Measurements from ENCODE around the gene USP1.
A peak's percentile ranks its signal among the peaks of the same experiment; 100 is the strongest.

Gene USP1

DNA sequence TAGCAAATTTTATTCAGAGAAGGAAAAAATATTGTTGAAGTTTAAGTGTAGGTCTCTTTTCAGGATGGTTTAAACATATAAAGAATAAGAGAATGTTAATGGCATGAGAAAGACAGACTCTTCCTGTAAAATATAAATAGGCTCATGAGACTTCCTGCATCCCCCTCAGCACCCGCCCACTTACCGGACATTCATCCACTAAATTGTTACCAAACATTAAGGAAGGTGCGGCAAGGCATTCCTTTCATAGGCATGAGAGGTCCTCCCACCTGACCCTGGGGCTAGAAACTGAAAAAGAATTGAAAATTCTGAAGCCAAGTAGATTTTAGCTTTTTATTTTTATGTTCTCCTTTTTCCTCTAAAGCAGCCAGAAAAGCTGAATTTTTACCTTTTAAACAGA lies 10.6 kb upstream of the USP1 start:
- DNase-seq (ENCODE audit: extremely low spot score, insufficient read length, low read depth) (no peak), FAIRE-seq (peak; percentile 35)

DNA sequence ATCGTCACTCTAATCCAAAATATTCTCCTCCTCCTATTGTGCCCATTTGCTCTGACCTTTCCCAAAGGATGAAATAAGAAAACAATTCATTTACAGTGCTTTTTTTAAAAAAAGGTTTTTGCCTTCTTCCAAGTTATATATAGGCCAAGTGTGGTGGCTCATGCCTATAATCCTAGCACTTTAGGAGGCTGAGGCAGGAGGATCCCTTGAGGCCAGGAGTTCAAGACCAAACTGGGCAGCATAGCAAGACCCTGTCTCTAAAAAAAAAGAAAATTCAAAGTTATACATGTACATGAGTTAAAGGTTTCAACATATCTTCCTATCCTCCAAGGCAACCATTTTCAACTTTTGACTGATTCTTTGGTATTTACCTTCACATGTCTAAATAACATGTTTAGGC lies 10.1 kb upstream of the USP1 start:
- FAIRE-seq (no peak), DNase-seq (ENCODE audit: extremely low spot score, insufficient read length, low read depth) (no peak)

GRCh38 chr1:62428351-62428750 lies 8.5 kb upstream of the USP1 start:
- no peak for FAIRE-seq
- no peak for DNase-seq (ENCODE audit: extremely low spot score, insufficient read length, low read depth)

- DNase-seq (ENCODE audit: extremely low spot score, insufficient read length, low read depth) (no peak), FAIRE-seq (no peak)
Observed at GRCh38 chr1:62429581-62429980, 7.3 kb upstream of the USP1 start.

GRCh38 chr1:62433861-62434617 lies 2.8 kb upstream of the USP1 start:
- no peak for FAIRE-seq
- DNase-seq (ENCODE audit: extremely low spot score, insufficient read length, low read depth): no peak

GRCh38 chr1:62434618-62435001 lies 2.2 kb upstream of the USP1 start:
- FAIRE-seq (no peak), DNase-seq (ENCODE audit: extremely low spot score, insufficient read length, low read depth) (no peak)

DNA sequence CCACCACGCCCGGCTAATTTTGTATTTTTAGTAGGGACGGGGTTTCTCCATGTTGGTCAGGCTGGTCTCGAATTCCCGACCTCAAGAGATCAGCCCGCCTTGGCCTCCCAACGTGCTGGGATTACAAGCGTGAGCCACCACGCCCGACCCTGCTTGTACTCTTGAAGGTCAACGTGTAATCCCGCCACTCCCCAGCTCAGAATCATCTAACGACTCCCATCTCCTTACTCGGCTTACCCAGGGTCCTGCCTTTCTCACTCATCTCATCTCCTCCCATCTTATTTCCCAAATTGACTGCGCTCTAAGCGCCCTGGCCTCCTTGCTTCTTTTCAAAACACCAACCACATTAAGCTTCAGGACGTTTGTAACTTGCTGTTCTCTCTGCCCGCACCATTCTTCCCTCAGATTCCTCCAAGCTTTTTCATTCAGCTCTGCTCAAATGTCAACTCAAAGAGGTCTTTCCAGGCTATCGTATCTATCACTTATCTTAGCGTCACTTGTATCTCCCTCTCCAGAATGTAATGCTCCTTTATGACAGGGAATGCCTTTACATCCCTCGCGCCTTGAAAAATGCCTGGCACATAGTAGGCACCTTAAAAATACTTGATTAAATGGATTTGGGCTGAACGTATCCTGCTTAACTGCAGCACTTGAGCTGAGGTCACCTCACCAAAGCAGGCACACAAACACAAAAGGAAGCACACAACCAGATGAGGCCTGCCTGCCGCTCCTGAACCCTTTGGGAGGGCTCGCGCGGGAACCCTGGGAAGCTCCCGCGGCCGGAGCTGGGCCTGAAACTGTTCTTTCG lies 1.4 kb upstream of the USP1 start:
- DNase-seq (ENCODE audit: extremely low spot score, insufficient read length, low read depth) (peak; percentile 8), FAIRE-seq (no peak)

- no peak for FAIRE-seq
- no peak for DNase-seq (ENCODE audit: extremely low spot score, insufficient read length, low read depth)
Observed at GRCh38 chr1:62436039-62436465, 797 bp upstream of the USP1 start.

DNA sequence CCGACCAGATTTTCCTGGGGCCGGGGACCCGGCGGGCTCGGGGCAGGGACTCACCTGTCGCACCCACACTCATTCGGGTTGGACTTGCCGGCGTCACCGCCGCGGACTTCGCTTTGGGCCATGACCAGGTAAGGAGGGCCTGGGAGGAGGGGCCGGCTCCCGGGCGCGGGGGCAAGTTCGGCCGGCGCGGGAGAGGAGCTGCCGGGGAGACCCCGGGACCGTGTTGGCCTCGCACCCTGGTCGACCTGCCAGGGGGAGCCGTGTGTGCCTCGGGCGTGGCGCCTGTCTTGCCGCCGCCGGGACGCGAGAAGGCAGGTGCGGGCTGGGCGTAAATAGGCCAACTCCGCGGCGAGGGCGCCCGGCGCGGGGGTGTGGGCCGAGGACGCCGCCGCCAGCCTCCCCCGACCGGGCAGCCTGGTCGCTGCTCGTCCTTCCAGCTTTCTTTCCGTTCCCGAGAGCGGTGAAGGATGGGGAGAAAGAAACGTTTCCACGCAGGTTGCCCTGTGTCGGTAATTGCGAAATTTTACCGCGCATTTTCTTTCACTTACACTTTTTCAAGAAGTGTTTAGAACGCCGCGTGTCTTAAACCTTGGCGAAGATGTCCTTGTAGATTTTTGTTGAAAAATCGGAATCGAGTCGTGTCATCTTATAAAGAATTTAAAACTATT lies 558 bp downstream of the USP1 start:
- no peak for DNase-seq (ENCODE audit: extremely low spot score, insufficient read length, low read depth)
- FAIRE-seq: no peak

- no peak for DNase-seq (ENCODE audit: extremely low spot score, insufficient read length, low read depth)
- FAIRE-seq: peak; percentile 56
Observed at GRCh38 chr1:62438163-62438562, 1.3 kb downstream of the USP1 start.

DNA sequence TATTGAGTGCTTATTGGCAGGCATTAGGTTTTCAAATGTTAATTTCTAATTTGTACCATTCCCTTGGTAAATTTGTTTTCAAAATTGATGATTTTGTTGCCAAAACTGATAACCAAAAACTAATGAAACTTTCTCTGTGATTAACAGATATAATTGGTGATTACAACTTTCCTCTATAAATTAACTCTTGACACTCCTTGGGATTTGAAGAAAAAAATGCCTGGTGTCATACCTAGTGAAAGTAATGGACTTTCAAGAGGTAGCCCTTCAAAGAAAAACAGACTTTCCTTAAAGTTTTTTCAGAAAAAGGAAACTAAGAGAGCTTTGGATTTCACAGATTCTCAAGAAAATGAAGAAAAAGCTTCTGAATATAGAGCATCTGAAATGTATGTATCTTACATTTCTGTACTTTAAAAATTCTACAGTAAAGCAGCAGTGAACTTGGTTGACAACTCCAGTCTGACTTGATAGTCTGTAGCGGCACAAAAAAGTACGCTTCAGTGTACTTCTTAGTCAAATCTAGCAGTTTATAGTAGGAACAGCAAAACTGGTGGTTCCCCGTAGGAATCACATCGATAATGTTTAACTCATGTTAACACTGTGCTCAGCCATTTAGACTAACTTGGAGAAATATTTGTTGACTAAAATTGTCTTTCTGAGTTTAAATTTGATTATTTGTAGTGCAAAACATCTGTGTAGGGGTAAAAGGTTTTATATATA lies 3.0 kb downstream of the USP1 start:
- FAIRE-seq (peak; percentile 85), DNase-seq (ENCODE audit: extremely low spot score, insufficient read length, low read depth) (peak; percentile 15)

DNA sequence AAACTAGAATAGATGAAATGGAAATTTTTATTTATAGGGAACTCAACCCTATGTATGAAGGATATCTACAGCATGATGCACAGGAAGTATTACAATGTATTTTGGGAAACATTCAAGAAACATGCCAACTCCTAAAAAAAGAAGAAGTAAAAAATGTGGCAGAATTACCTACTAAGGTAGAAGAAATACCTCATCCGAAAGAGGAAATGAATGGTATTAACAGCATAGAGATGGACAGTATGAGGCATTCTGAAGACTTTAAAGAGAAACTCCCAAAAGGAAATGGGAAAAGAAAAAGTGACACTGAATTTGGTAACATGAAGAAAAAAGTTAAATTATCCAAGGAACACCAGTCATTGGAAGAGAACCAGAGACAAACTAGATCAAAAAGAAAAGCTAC lies 7.9 kb downstream of the USP1 start:
- no peak for FAIRE-seq
- no peak for DNase-seq (ENCODE audit: extremely low spot score, insufficient read length, low read depth)

- FAIRE-seq (no peak), DNase-seq (ENCODE audit: extremely low spot score, insufficient read length, low read depth) (no peak)
Observed at GRCh38 chr1:62448221-62448933, 11.5 kb downstream of the USP1 start.

DNA sequence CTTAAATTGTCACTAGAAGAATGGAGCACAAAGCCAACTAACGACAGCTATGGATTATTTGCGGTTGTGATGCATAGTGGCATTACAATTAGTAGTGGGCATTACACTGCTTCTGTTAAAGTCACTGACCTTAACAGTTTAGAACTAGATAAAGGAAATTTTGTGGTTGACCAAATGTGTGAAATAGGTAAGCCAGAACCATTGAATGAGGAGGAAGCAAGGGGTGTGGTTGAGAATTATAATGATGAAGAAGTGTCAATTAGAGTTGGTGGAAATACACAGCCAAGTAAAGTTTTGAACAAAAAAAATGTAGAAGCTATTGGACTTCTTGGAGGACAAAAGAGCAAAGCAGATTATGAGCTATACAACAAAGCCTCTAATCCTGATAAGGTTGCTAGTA lies 13.5 kb downstream of the USP1 start:
- peak; percentile 18 for FAIRE-seq
- no peak for DNase-seq (ENCODE audit: extremely low spot score, insufficient read length, low read depth)

- no peak for DNase-seq (ENCODE audit: extremely low spot score, insufficient read length, low read depth)
Observed at GRCh38 chr1:62452951-62453350, 16.1 kb downstream of the USP1 start.

GRCh38 chr1:62457955-62458354 lies 21.1 kb downstream of the USP1 start:
- FAIRE-seq (no peak), DNase-seq (ENCODE audit: extremely low spot score, insufficient read length, low read depth) (no peak)

More at GRCh38 chr1:62452951-62453350, 16.1 kb downstream of the USP1 start:
- FAIRE-seq: no peak

GRCh38 chr1:62462370-62462769 lies 25.5 kb downstream of the USP1 start:
- FAIRE-seq: no peak
- no peak for DNase-seq (ENCODE audit: extremely low spot score, insufficient read length, low read depth)

DNA sequence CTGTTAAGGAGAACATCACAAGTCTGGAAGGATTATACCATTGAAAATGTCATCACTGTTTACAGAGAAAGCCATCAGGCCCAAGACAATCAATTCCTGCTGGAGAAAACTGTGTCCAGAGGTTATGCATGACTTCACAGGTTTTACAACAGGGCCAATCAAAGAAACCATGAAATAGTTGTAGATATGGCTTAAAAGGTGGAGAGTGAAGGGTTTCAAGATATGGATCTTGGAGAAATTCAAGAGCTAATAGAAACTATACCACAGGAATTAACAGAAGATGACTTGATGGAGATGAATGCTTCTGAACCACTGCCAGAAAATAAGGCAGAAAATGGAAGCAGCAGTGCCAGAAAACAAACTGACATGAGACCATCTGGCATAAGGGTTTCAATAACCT lies 30.2 kb downstream of the USP1 start:
- FAIRE-seq (no peak), DNase-seq (ENCODE audit: extremely low spot score, insufficient read length, low read depth) (no peak)

DNA sequence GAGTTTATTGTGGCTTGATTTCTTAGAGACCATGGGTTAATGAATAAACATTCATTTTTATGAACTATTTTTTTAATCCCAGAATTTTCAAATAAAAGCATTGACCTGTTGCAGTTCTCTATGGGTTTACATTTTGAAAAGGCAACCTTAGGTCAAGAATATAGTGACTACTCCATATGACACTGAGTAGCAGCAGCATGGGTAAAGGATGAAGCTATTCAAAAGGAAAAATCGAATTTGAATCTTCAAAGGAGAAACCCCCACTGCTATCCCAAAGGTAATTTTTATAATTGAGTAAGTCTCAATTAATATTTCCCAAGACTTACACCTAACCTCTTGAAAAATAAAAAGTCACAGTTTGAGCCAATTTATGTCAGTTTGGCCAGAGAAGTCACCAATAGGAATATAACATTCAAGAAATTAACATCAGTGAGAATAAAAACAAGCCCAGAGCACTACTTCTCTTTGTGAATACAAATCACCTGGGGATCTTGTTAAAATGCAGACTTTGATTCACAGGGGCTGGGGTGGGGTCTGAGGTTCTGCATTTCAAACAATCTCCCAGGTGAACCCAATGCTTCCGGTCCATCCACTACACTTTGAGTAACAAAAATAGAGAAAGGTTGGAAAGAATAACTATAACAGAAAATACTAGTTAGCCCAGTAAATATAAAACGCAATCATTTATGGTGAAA lies 39.8 kb downstream of the USP1 start:
- DNase-seq (ENCODE audit: extremely low spot score, insufficient read length, low read depth): no peak
- FAIRE-seq: no peak

Data from GM18507 (cell line).